ENCODE measurements around the gene SLC24A3.

The SLC24A3 gene

DNA sequence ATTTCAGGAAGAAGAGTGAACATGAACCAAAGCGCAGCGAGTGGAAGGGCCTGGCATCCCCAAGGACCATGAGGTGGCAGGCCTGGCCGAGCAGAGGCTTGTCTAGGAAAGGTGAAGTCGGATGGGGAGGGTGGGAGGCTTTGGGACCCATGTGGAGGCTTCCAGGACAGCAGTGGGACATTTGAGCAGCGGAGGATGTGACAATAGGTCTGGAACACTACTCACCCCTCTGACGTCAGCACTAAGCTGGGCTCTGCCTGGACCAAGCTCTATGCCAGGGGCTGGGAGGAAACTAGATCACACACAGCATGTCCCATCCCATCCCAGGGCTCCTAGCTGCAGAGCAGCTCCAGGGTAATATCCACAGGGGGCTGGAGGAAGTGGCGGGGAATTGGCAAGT lies 370.3 kb downstream of the SLC24A3 start:
- Histone ChIP-seq H4K91ac (ENCODE audit: low read depth, low read length) (no peak overlapping the region), H3K9me3 (ENCODE audit: insufficient read depth, low read depth, low read length) (peaks cover 2% of the 10 kb centered on the region), H2AFZ (ENCODE audit: insufficient read depth, low read length, poor library complexity) (no peak overlapping the region), H2AK5ac (ENCODE audit: low read length) (no peak overlapping the region), H3K4me2 (ENCODE audit: low read length) (no peak overlapping the region), H3K4me1 (ENCODE audit: control insufficient read depth in 1 of 2, insufficient read depth in 2 of 2, low read length in 2 of 2) (no peaks in the 10 kb centered on the region), H2BK12ac (ENCODE audit: low read length) (no peak overlapping the region), H3K18ac (ENCODE audit: low read length) (no peak overlapping the region), H3K4me3 (ENCODE audit: low read depth, low read length) (no peak overlapping the region), H3K23ac (ENCODE audit: low read length) (no peak overlapping the region), H3K79me1 (ENCODE audit: low read length) (no peaks in the 10 kb centered on the region), H3K79me2 (ENCODE audit: control insufficient read depth, insufficient read depth, low read length, poor library complexity) (no peaks in the 10 kb centered on the region), H3K27me3 (ENCODE audit: insufficient read depth, low read length) (no peaks in the 10 kb centered on the region), H3K36me3 (ENCODE audit: control insufficient read depth in 1 of 2, insufficient read depth in 2 of 2, low read length in 2 of 2) (no peaks in the 10 kb centered on the region), H3K4ac (ENCODE audit: low read depth, low read length) (no peak overlapping the region), H4K8ac (ENCODE audit: low read depth, low read length) (no peak overlapping the region), H4K12ac (ENCODE audit: low read depth, low read length) (no peak overlapping the region), H2BK5ac (ENCODE audit: low read depth, low read length, poor library complexity) (no peak overlapping the region), H2BK120ac (ENCODE audit: insufficient read depth, low read length, poor library complexity) (no peak overlapping the region), H3K9ac (ENCODE audit: low read length) (no peak overlapping the region), H3K27ac (ENCODE audit: low read depth, low read length) (no peak overlapping the region), H3K14ac (ENCODE audit: low read length) (no peak overlapping the region)
- no peak for DNase-seq
- no CpG with 5 or more reads among the region's 7 CpGs for WGBS (ENCODE audit: extremely low coverage, insufficient coverage, insufficient read length)

DNA sequence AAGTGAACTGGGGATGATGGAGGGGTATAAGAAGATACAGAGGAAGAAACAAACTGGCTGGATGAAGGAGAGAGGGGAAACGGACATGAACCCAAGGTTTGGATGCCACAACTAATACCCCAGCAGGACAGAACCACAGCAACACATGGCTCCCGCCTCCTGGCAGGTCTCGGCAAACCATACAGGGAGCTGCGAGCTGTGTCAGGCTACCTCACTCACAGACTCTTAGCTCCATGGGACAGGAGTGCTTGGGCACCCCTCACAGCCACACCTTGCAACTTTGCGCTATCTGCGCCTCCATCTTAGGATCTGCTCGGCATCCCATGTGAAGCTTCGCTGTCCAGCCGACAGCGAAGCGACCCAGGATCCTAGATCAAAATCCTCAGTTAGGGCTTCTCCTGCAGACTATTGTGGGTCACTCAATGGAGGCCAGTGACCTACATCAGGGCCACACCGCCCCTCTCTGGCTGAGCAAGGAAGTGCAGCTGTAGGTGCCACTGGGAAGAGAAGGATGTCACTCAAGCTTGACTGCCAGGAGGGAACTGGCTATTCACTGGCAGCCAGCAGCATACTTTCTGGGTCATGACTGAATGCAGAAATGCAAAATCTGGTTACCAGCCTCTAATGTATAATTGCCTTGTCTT lies 371.2 kb downstream of the SLC24A3 start:
- no peak overlapping the region for H3K27ac ChIP-seq (ENCODE audit: low read depth, low read length)

DNA sequence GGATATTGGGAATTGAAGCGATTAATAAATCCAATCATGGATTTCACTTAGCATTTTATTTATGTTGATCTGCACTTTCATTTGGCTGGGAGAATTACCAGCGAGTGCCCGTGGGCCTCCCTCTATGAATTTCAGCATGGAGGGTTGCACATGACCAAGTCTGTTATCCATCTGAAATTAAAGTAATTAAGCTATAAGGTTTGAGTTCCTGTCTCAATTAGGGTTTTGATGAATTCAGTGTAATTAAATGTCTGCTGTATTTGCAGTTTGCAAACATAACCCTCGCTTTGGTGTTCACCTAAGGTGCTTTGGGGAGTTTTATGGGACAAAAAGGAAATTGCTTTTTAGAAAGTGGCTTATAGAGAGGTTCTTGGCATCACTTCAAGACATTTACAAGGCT lies 375.8 kb downstream of the SLC24A3 start:
- Histone ChIP-seq H3K27me3 (ENCODE audit: insufficient read depth, low read length) (no peaks in the 10 kb centered on the region), H3K4me3 (ENCODE audit: low read depth, low read length) (no peak overlapping the region), H3K14ac (ENCODE audit: low read length) (no peak overlapping the region), H3K4me1 (ENCODE audit: control insufficient read depth in 1 of 2, insufficient read depth in 2 of 2, low read length in 2 of 2) (no peaks in the 10 kb centered on the region), H3K79me2 (ENCODE audit: control insufficient read depth, insufficient read depth, low read length, poor library complexity) (no peaks in the 10 kb centered on the region), H3K4ac (ENCODE audit: low read depth, low read length) (no peak overlapping the region), H3K23ac (ENCODE audit: low read length) (no peak overlapping the region), H2BK120ac (ENCODE audit: insufficient read depth, low read length, poor library complexity) (no peak overlapping the region), H3K18ac (ENCODE audit: low read length) (no peak overlapping the region), H2AFZ (ENCODE audit: insufficient read depth, low read length, poor library complexity) (no peak overlapping the region), H3K4me2 (ENCODE audit: low read length) (no peak overlapping the region), H2AK5ac (ENCODE audit: low read length) (no peak overlapping the region), H3K9ac (ENCODE audit: low read length) (no peak overlapping the region), H2BK5ac (ENCODE audit: low read depth, low read length, poor library complexity) (no peak overlapping the region), H4K8ac (ENCODE audit: low read depth, low read length) (no peak overlapping the region), H3K79me1 (ENCODE audit: low read length) (no peaks in the 10 kb centered on the region), H2BK12ac (ENCODE audit: low read length) (no peak overlapping the region), H3K36me3 (ENCODE audit: control insufficient read depth in 1 of 2, insufficient read depth in 2 of 2, low read length in 2 of 2) (no peaks in the 10 kb centered on the region), H4K91ac (ENCODE audit: low read depth, low read length) (no peak overlapping the region), H3K9me3 (ENCODE audit: insufficient read depth, low read depth, low read length) (peaks cover 2% of the 10 kb centered on the region), H4K12ac (ENCODE audit: low read depth, low read length) (no peak overlapping the region), H3K27ac (ENCODE audit: low read depth, low read length) (no peak overlapping the region)
- no peak for DNase-seq
- WGBS (ENCODE audit: extremely low coverage, insufficient coverage, insufficient read length) = no CpG with 5 or more reads among the region's 4 CpGs

More for the DNA sequence above, 371.2 kb downstream of the SLC24A3 start:
- H3K9me3 ChIP-seq (ENCODE audit: insufficient read depth, low read depth, low read length) = peaks cover 2% of the 10 kb centered on the region
- H2AFZ ChIP-seq (ENCODE audit: insufficient read depth, low read length, poor library complexity) = no peak overlapping the region
- no peak overlapping the region for H2BK5ac ChIP-seq (ENCODE audit: low read depth, low read length, poor library complexity)
- H2AK5ac ChIP-seq (ENCODE audit: low read length) = no peak overlapping the region
- H4K8ac ChIP-seq (ENCODE audit: low read depth, low read length) = no peak overlapping the region
- H4K12ac ChIP-seq (ENCODE audit: low read depth, low read length) = no peak overlapping the region
- H3K79me1 ChIP-seq (ENCODE audit: low read length) = no peaks in the 10 kb centered on the region
- H3K4me1 ChIP-seq (ENCODE audit: control insufficient read depth in 1 of 2, insufficient read depth in 2 of 2, low read length in 2 of 2) = no peaks in the 10 kb centered on the region
- H2BK12ac ChIP-seq (ENCODE audit: low read length) = no peak overlapping the region
- no CpG with 5 or more reads among the region's 12 CpGs for WGBS (ENCODE audit: extremely low coverage, insufficient coverage, insufficient read length)
- H3K23ac ChIP-seq (ENCODE audit: low read length) = no peak overlapping the region
- no peak overlapping the region for H3K18ac ChIP-seq (ENCODE audit: low read length)
- H3K14ac ChIP-seq (ENCODE audit: low read length) = no peak overlapping the region
- H3K4me3 ChIP-seq (ENCODE audit: low read depth, low read length) = no peak overlapping the region
- H4K91ac ChIP-seq (ENCODE audit: low read depth, low read length) = no peak overlapping the region
- no peaks in the 10 kb centered on the region for H3K27me3 ChIP-seq (ENCODE audit: insufficient read depth, low read length)
- H3K79me2 ChIP-seq (ENCODE audit: control insufficient read depth, insufficient read depth, low read length, poor library complexity) = no peaks in the 10 kb centered on the region
- no peak overlapping the region for H3K9ac ChIP-seq (ENCODE audit: low read length)
- H3K4ac ChIP-seq (ENCODE audit: low read depth, low read length) = no peak overlapping the region
- H3K36me3 ChIP-seq (ENCODE audit: control insufficient read depth in 1 of 2, insufficient read depth in 2 of 2, low read length in 2 of 2) = no peaks in the 10 kb centered on the region
- no peak overlapping the region for H3K4me2 ChIP-seq (ENCODE audit: low read length)
- H2BK120ac ChIP-seq (ENCODE audit: insufficient read depth, low read length, poor library complexity) = no peak overlapping the region
- peak; percentile 89 to 96 for DNase-seq

DNA sequence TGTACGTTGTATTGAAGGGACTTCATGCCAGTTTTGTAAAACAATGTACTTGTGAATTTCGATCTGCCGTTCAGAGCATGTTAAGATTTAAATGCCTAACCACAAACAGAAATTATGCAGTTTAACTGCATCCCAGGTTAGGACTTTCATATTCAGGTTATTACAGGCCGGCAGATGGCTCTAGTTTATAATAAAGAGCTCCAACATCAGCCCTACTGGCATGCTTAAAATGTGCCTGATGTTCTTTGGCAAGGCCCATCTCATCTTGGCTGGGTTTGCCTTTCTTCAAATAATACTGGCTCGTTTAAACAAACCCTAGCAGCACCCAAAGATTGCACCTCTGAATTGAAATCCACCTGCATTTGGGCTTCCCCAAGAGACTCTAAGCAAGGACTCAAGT lies 376.3 kb downstream of the SLC24A3 start:
- DNase-seq = no peak
- Histone ChIP-seq H2BK120ac (ENCODE audit: insufficient read depth, low read length, poor library complexity) (no peak overlapping the region), H3K4ac (ENCODE audit: low read depth, low read length) (no peak overlapping the region), H2BK12ac (ENCODE audit: low read length) (no peak overlapping the region), H3K4me2 (ENCODE audit: low read length) (no peak overlapping the region), H3K79me1 (ENCODE audit: low read length) (no peaks in the 10 kb centered on the region), H2BK5ac (ENCODE audit: low read depth, low read length, poor library complexity) (no peak overlapping the region), H3K27me3 (ENCODE audit: insufficient read depth, low read length) (no peaks in the 10 kb centered on the region), H2AK5ac (ENCODE audit: low read length) (no peak overlapping the region), H3K14ac (ENCODE audit: low read length) (no peak overlapping the region), H4K91ac (ENCODE audit: low read depth, low read length) (no peak overlapping the region), H3K9ac (ENCODE audit: low read length) (no peak overlapping the region), H3K9me3 (ENCODE audit: insufficient read depth, low read depth, low read length) (peaks cover 2% of the 10 kb centered on the region), H2AFZ (ENCODE audit: insufficient read depth, low read length, poor library complexity) (no peak overlapping the region), H4K8ac (ENCODE audit: low read depth, low read length) (no peak overlapping the region), H3K27ac (ENCODE audit: low read depth, low read length) (no peak overlapping the region), H3K18ac (ENCODE audit: low read length) (no peak overlapping the region), H3K23ac (ENCODE audit: low read length) (no peak overlapping the region), H3K4me1 (ENCODE audit: control insufficient read depth in 1 of 2, insufficient read depth in 2 of 2, low read length in 2 of 2) (no peaks in the 10 kb centered on the region), H4K12ac (ENCODE audit: low read depth, low read length) (no peak overlapping the region), H3K36me3 (ENCODE audit: control insufficient read depth in 1 of 2, insufficient read depth in 2 of 2, low read length in 2 of 2) (no peaks in the 10 kb centered on the region), H3K4me3 (ENCODE audit: low read depth, low read length) (no peak overlapping the region), H3K79me2 (ENCODE audit: control insufficient read depth, insufficient read depth, low read length, poor library complexity) (no peaks in the 10 kb centered on the region)
- no CpG with 5 or more reads among the region's 5 CpGs for WGBS (ENCODE audit: extremely low coverage, insufficient coverage, insufficient read length)
